ENCODE results near the gene CPAMD8. TPM values are rescaled to one million over a fixed set of nuclear protein-coding genes. Genes with fewer than 3 reads are reported as not detected.

Gene CPAMD8
- polyA plus RNA-seq, 1 experiment, result 0.38 TPM

DNA sequence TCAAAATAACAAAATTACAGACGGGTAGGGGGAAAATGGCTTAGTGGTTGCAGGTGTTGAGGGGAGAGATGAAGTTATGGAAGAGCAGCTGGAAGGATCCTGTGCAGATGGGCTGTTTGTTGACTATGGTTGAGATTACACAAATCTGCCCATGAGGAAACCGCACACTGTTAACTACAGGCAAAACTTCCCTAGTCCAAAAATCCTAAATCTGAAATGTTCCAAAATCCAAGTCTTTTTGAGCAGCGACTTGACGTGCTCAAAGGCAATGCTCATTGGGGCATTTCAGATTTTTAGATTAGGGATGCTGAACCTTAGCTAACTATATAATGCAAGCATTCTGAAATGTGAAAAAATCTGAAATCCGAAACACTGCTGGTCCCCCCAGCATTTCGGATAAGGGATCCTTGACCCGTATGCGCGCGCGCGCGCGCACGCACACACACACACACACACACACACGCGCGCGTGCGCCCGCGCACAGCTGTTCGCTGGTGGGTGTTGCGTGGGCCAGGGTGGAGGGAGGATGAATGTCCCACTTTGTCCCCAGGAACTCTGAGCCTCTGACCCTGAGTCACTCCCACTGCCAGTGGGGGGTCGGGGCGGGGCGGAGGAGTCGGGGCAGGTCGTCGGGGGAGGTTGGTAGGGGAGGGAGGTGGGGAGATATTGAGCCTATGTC is 131.0 kb downstream of the CPAMD8 start:
- POLR2A ChIA-PET, result no interaction called here
- Histone ChIP-seq H3K4me3 (ENCODE audit: low read depth, low read length) (no peak overlapping the region), H3K27ac (ENCODE audit: low read depth, low read length) (no peak overlapping the region), H3K27me3 (ENCODE audit: control insufficient read depth, insufficient read depth, low read length) (peaks cover 10% of the 10 kb centered on the region), H3K9me3 (ENCODE audit: control insufficient read depth, insufficient read depth, low read length) (peaks cover 5% of the 10 kb centered on the region; the same call in 1 of the 2 replicates)
- CTCF ChIA-PET, result no interaction called here
- DNase-seq (ENCODE audit: low read depth, low spot score), result no peak
- TF ChIP-seq, protein P1, sequence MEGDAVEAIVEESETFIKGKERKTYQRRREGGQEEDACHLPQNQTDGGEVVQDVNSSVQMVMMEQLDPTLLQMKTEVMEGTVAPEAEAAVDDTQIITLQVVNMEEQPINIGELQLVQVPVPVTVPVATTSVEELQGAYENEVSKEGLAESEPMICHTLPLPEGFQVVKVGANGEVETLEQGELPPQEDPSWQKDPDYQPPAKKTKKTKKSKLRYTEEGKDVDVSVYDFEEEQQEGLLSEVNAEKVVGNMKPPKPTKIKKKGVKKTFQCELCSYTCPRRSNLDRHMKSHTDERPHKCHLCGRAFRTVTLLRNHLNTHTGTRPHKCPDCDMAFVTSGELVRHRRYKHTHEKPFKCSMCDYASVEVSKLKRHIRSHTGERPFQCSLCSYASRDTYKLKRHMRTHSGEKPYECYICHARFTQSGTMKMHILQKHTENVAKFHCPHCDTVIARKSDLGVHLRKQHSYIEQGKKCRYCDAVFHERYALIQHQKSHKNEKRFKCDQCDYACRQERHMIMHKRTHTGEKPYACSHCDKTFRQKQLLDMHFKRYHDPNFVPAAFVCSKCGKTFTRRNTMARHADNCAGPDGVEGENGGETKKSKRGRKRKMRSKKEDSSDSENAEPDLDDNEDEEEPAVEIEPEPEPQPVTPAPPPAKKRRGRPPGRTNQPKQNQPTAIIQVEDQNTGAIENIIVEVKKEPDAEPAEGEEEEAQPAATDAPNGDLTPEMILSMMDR (IDR thresholded peaks at IDR 0.05; ENCODE audit: low read depth, low read length), result no peak

DNA sequence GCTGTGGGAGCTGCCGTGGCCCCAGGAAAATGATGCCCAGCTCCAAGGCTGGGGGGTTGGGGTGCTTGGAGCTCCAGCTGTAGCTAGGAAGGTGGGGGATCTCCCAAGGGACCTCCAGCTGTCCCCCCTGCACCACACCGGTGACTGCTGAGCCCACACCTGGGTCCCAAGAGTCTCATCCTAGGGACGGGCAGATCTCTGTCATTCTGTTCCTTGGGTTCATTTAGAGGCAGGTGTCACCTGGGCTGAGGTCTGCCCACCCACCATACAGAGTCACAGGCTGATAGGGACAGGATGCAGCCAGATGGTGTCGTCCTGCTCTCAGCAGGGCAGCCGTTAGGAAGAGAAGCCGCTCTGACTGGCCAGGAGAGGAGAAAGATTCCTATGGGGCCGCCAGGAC is 132.5 kb downstream of the CPAMD8 start:
- Histone ChIP-seq H3K27me3 (ENCODE audit: control insufficient read depth, insufficient read depth, low read length) (peaks cover 10% of the 10 kb centered on the region), H3K27ac (ENCODE audit: low read depth, low read length) (no peak overlapping the region), H3K9me3 (ENCODE audit: control insufficient read depth, insufficient read depth, low read length) (peaks cover 5% of the 10 kb centered on the region; the same call in 1 of the 2 replicates), H3K4me3 (ENCODE audit: low read depth, low read length) (no peak overlapping the region)
- POLR2A ChIA-PET, result no interaction called here
- DNase-seq (ENCODE audit: low read depth, low spot score), result no peak
- TF ChIP-seq, protein P1 (IDR thresholded peaks at IDR 0.05; ENCODE audit: low read depth, low read length), result no peak
- CTCF ChIA-PET, result no interaction called here

DNA sequence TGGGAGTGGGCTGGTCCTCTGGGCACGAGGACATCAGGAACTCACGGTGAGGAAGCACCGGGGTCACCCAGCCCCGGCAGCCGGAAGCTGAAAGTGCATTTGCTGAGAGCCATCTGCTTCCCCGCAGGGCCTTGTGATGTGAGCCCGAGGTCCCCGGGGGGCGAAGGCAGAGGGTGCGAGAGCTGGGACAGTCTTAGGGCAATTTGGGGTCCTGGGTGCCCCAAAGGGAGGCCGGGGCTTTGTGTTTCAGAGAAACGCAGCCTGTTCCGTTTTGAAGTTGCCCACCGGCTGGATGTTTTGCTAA is 133.0 kb downstream of the CPAMD8 start:
- CTCF ChIA-PET, result no interaction called here

DNA sequence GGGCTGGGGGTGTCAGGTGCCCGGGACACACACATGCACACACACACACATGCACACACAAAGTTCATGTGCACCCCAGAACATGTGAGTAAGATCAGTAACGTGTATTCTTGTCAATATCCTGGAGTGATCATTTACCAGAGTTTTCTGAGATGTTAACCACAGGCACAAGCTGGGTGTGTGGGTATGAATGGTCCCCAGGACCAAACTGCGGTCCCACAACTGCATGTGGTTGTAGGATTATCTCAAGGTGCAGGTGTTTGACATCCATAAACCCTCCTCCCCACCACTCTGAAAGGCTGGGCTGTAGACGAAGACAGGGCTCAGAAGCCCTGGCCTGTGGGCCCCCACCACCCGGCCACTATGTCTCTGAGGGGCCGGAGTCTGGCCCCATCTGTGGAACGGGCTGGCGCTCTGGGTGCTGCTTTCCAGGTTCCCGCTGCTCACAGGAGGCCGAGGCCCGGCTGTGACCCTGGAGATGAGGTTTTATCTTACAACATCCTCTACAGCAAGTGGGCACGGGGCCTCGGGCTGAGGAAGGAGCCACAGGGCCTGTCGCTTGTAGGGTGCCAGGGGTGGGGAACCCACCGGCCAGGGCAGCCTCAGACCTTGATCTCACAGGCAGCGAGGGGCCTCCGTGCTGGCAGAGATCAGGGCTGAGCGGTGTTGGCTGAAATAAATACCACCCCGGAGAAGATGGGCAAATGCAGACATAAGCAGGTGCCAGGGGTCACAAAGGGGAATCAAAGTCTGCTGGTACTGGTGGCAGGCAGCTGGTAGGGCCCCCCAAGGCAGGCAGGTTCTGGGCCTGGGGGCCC is 133.5 kb downstream of the CPAMD8 start:
- TF ChIP-seq, protein P1 (IDR thresholded peaks at IDR 0.05; ENCODE audit: low read depth, low read length), result no peak
- Histone ChIP-seq H3K27ac (ENCODE audit: low read depth, low read length) (no peak overlapping the region), H3K9me3 (ENCODE audit: control insufficient read depth, insufficient read depth, low read length) (peaks cover 5% of the 10 kb centered on the region; the same call in 1 of the 2 replicates), H3K27me3 (ENCODE audit: control insufficient read depth, insufficient read depth, low read length) (peaks cover 10% of the 10 kb centered on the region), H3K4me3 (ENCODE audit: low read depth, low read length) (no peak overlapping the region)
- DNase-seq (ENCODE audit: low read depth, low spot score), result no peak
- ChIA-PET CTCF (no interaction called here), POLR2A (no interaction called here)

More for the DNA sequence above, 133.0 kb downstream of the CPAMD8 start:
- POLR2A ChIA-PET, result no interaction called here
- Histone ChIP-seq H3K27me3 (ENCODE audit: control insufficient read depth, insufficient read depth, low read length) (peaks cover 10% of the 10 kb centered on the region), H3K27ac (ENCODE audit: low read depth, low read length) (no peak overlapping the region), H3K9me3 (ENCODE audit: control insufficient read depth, insufficient read depth, low read length) (peaks cover 5% of the 10 kb centered on the region; the same call in 1 of the 2 replicates), H3K4me3 (ENCODE audit: low read depth, low read length) (no peak overlapping the region)
- no peak for DNase-seq (ENCODE audit: low read depth, low spot score)
- TF ChIP-seq, protein P1 (IDR thresholded peaks at IDR 0.05; ENCODE audit: low read depth, low read length), result no peak

DNA sequence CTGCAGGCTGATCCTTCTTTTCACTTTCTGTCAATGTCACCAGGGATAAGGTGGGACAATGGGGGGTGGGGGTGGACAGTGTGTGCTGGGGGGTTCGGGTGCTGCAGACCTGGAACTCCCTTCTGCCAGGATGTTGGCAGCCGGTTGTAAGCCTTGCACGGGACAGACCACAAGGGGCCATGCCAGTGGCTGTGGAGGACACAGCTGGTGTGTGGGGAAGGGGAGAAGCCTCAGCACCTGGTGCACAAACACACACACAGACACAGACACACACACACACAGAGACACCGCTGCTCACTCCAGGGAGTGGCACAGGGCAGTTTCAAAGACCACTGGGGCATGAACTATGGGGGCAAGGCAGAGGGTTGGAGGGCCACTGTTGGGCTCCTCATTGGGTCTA is 134.2 kb downstream of the CPAMD8 start:
- H3K27ac ChIP-seq (ENCODE audit: low read depth, low read length), result no peak overlapping the region
- ChIA-PET POLR2A (no interaction called here), CTCF (no interaction called here)
- H3K27me3 ChIP-seq (ENCODE audit: control insufficient read depth, insufficient read depth, low read length), result peaks cover 10% of the 10 kb centered on the region
- TF ChIP-seq, protein P1 (IDR thresholded peaks at IDR 0.05; ENCODE audit: low read depth, low read length), result no peak
- DNase-seq (ENCODE audit: low read depth, low spot score), result no peak
- H3K9me3 ChIP-seq (ENCODE audit: control insufficient read depth, insufficient read depth, low read length), result no peaks in the 10 kb centered on the region; the same call in 1 of the 2 replicates
- no peak overlapping the region for H3K4me3 ChIP-seq (ENCODE audit: low read depth, low read length)

Data from AG04450 (cell line).